Measurements from ENCODE around the gene PDCD11.

Gene PDCD11

GRCh38 chr10:103382769-103383168, 13.7 kb upstream of the PDCD11 start:
- no peak for DNase-seq
- Histone ChIP-seq H3K79me1 (ENCODE audit: low read length) (no peaks in the 10 kb centered on the region), H3K4ac (ENCODE audit: low read depth, low read length) (no peak overlapping the region), H3K9me3 (ENCODE audit: insufficient read depth, low read depth, low read length) (no peaks in the 10 kb centered on the region), H2BK12ac (ENCODE audit: low read length) (no peak overlapping the region), H4K12ac (ENCODE audit: low read depth, low read length) (no peak overlapping the region), H3K79me2 (ENCODE audit: control insufficient read depth, insufficient read depth, low read length, poor library complexity) (no peaks in the 10 kb centered on the region), H3K27me3 (ENCODE audit: insufficient read depth, low read length) (no peaks in the 10 kb centered on the region), H3K23ac (ENCODE audit: low read length) (no peak overlapping the region), H3K36me3 (ENCODE audit: control insufficient read depth in 1 of 2, insufficient read depth in 2 of 2, low read length in 2 of 2) (peaks cover 5 to 7% of the 10 kb centered on the region in 2 experiments), H4K8ac (ENCODE audit: low read depth, low read length) (no peak overlapping the region), H3K9ac (ENCODE audit: low read length) (no peak overlapping the region), H2AFZ (ENCODE audit: insufficient read depth, low read length, poor library complexity) (no peak overlapping the region), H2AK5ac (ENCODE audit: low read length) (no peak overlapping the region), H3K4me1 (ENCODE audit: control insufficient read depth in 1 of 2, insufficient read depth in 2 of 2, low read length in 2 of 2) (no peaks in the 10 kb centered on the region), H3K14ac (ENCODE audit: low read length) (no peak overlapping the region), H2BK120ac (ENCODE audit: insufficient read depth, low read length, poor library complexity) (no peak overlapping the region), H3K18ac (ENCODE audit: low read length) (no peak overlapping the region), H3K4me3 (ENCODE audit: low read depth, low read length) (no peak overlapping the region), H3K27ac (ENCODE audit: low read depth, low read length) (no peak overlapping the region), H3K4me2 (ENCODE audit: low read length) (no peak overlapping the region), H2BK5ac (ENCODE audit: low read depth, low read length, poor library complexity) (no peak overlapping the region), H4K91ac (ENCODE audit: low read depth, low read length) (no peak overlapping the region)
- no CpG with 5 or more reads among the region's 5 CpGs for WGBS (ENCODE audit: extremely low coverage, insufficient coverage, insufficient read length)

DNA sequence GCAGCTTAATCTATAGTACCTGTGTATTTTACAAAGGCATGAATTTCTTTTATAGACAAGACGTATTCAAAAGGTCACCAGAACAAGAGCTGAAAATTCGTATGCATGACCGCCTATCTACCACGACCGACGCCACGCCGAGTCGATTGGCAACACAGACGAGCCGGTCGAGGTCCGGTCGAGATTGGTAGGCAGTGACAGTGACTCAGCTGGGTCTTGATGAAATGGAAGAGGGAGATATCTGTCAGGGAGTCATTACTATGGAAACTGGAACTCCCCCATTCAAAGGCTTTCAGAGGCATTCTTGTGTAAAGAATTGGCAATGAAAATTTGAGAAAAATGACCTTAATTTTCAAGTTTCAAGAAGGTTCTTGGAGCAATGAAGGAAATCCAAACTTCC, 2.2 kb upstream of the PDCD11 start:
- peaks cover 3 to 12% of the 10 kb centered on the region in 2 experiments for H3K4me1 ChIP-seq (ENCODE audit: control insufficient read depth in 1 of 2, insufficient read depth in 2 of 2, low read length in 2 of 2)
- H3K27ac ChIP-seq (ENCODE audit: low read depth, low read length), result no peak overlapping the region
- H2BK120ac ChIP-seq (ENCODE audit: insufficient read depth, low read length, poor library complexity), result no peak overlapping the region
- no peaks in the 10 kb centered on the region for H3K9me3 ChIP-seq (ENCODE audit: insufficient read depth, low read depth, low read length)
- H3K79me1 ChIP-seq (ENCODE audit: low read length), result peaks cover 7% of the 10 kb centered on the region
- no peaks in the 10 kb centered on the region for H3K27me3 ChIP-seq (ENCODE audit: insufficient read depth, low read length)
- no peak overlapping the region for H3K23ac ChIP-seq (ENCODE audit: low read length)
- no peak overlapping the region for H3K14ac ChIP-seq (ENCODE audit: low read length)
- H2AK5ac ChIP-seq (ENCODE audit: low read length), result no peak overlapping the region
- no peak overlapping the region for H4K8ac ChIP-seq (ENCODE audit: low read depth, low read length)
- no peak overlapping the region for H3K4ac ChIP-seq (ENCODE audit: low read depth, low read length)
- no peak for DNase-seq
- no peak overlapping the region for H2BK12ac ChIP-seq (ENCODE audit: low read length)
- H3K36me3 ChIP-seq (ENCODE audit: control insufficient read depth in 1 of 2, insufficient read depth in 2 of 2, low read length in 2 of 2), result peaks cover 21 to 28% of the 10 kb centered on the region in 2 experiments
- no CpG with 5 or more reads among the region's 14 CpGs for WGBS (ENCODE audit: extremely low coverage, insufficient coverage, insufficient read length)
- no peak overlapping the region for H3K18ac ChIP-seq (ENCODE audit: low read length)
- H2AFZ ChIP-seq (ENCODE audit: insufficient read depth, low read length, poor library complexity), result no peak overlapping the region
- H3K4me3 ChIP-seq (ENCODE audit: low read depth, low read length), result no peak overlapping the region
- peaks cover 18% of the 10 kb centered on the region for H3K79me2 ChIP-seq (ENCODE audit: control insufficient read depth, insufficient read depth, low read length, poor library complexity)
- H4K91ac ChIP-seq (ENCODE audit: low read depth, low read length), result no peak overlapping the region
- H3K4me2 ChIP-seq (ENCODE audit: low read length), result no peak overlapping the region
- H3K9ac ChIP-seq (ENCODE audit: low read length), result no peak overlapping the region
- H2BK5ac ChIP-seq (ENCODE audit: low read depth, low read length, poor library complexity), result no peak overlapping the region
- no peak overlapping the region for H4K12ac ChIP-seq (ENCODE audit: low read depth, low read length)

DNA sequence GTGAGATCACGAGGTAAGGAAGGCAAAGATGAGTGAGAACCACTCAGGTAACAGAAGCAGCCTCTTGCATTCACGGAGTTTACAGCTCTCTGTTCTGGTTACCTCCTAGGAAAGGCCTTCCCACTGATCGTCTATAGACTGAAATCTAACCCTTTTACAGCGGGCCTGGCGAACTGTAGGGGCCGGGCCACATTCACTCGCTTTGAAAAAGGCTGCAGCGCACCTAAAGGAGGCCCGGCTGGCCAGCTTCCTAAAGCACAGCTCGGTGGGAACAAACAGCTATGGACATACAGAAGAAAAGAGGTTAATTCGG, 716 bp upstream of the PDCD11 start:
- peak overlapping the region; percentile 89 for H4K91ac ChIP-seq (ENCODE audit: low read depth, low read length)
- peak overlapping the region; percentile 89 for H4K8ac ChIP-seq (ENCODE audit: low read depth, low read length)
- H2BK12ac ChIP-seq (ENCODE audit: low read length), result no peak overlapping the region
- DNase-seq, result peak in 1 of 2 donors; percentile 38
- peaks cover 7% of the 10 kb centered on the region for H3K79me1 ChIP-seq (ENCODE audit: low read length)
- H3K23ac ChIP-seq (ENCODE audit: low read length), result no peak overlapping the region
- peak overlapping the region; percentile 90 for H3K4me3 ChIP-seq (ENCODE audit: low read depth, low read length)
- H3K9me3 ChIP-seq (ENCODE audit: insufficient read depth, low read depth, low read length), result no peaks in the 10 kb centered on the region
- H3K79me2 ChIP-seq (ENCODE audit: control insufficient read depth, insufficient read depth, low read length, poor library complexity), result peaks cover 18% of the 10 kb centered on the region
- H3K4me2 ChIP-seq (ENCODE audit: low read length), result peak overlapping the region; percentile 90
- peak overlapping the region; percentile 72 for H2AK5ac ChIP-seq (ENCODE audit: low read length)
- H3K4ac ChIP-seq (ENCODE audit: low read depth, low read length), result peak overlapping the region; percentile 83
- peak overlapping the region; percentile 72 for H2BK120ac ChIP-seq (ENCODE audit: insufficient read depth, low read length, poor library complexity)
- H3K18ac ChIP-seq (ENCODE audit: low read length), result peak overlapping the region; percentile 63
- WGBS (ENCODE audit: extremely low coverage, insufficient coverage, insufficient read length), result no CpG with 5 or more reads among the region's 11 CpGs
- peak overlapping the region; percentile 57 for H2AFZ ChIP-seq (ENCODE audit: insufficient read depth, low read length, poor library complexity)
- H3K14ac ChIP-seq (ENCODE audit: low read length), result peak overlapping the region; percentile 86
- peak overlapping the region; percentile 78 for H4K12ac ChIP-seq (ENCODE audit: low read depth, low read length)
- peaks cover 16 to 27% of the 10 kb centered on the region in 2 experiments for H3K36me3 ChIP-seq (ENCODE audit: control insufficient read depth in 1 of 2, insufficient read depth in 2 of 2, low read length in 2 of 2)
- peak overlapping the region; percentile 95 for H3K9ac ChIP-seq (ENCODE audit: low read length)
- peaks cover 3 to 12% of the 10 kb centered on the region in 2 experiments for H3K4me1 ChIP-seq (ENCODE audit: control insufficient read depth in 1 of 2, insufficient read depth in 2 of 2, low read length in 2 of 2)
- no peaks in the 10 kb centered on the region for H3K27me3 ChIP-seq (ENCODE audit: insufficient read depth, low read length)
- H2BK5ac ChIP-seq (ENCODE audit: low read depth, low read length, poor library complexity), result peak overlapping the region; percentile 8
- H3K27ac ChIP-seq (ENCODE audit: low read depth, low read length), result peak overlapping the region; percentile 14

DNA sequence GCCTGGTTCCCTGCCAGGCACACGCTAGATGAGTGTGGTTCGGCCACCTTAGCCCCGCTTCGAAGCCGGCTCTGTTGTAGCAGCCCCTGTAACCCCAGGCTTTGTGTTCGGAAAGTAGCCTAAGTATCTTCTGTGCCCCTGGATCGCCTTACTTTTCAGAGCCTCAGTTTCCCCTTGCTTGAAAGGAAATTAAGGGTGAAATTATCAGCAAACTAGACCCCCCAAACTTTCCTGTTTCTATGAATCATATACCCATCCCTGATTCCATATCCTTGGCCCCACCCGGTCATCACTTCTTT, 312 bp downstream of the PDCD11 start:
- peak overlapping the region; percentile 9 for H2AK5ac ChIP-seq (ENCODE audit: low read length)
- H3K23ac ChIP-seq (ENCODE audit: low read length), result no peak overlapping the region
- no peaks in the 10 kb centered on the region for H3K27me3 ChIP-seq (ENCODE audit: insufficient read depth, low read length)
- H2AFZ ChIP-seq (ENCODE audit: insufficient read depth, low read length, poor library complexity), result peak overlapping the region; percentile 90
- H3K4me3 ChIP-seq (ENCODE audit: low read depth, low read length), result peak overlapping the region; percentile 95
- H3K4me1 ChIP-seq (ENCODE audit: control insufficient read depth in 1 of 2, insufficient read depth in 2 of 2, low read length in 2 of 2), result peaks cover 3 to 12% of the 10 kb centered on the region in 2 experiments
- no peak overlapping the region for H2BK12ac ChIP-seq (ENCODE audit: low read length)
- peak overlapping the region; percentile 34 for H2BK5ac ChIP-seq (ENCODE audit: low read depth, low read length, poor library complexity)
- no peaks in the 10 kb centered on the region for H3K9me3 ChIP-seq (ENCODE audit: insufficient read depth, low read depth, low read length)
- H3K4me2 ChIP-seq (ENCODE audit: low read length), result peak overlapping the region; percentile 69
- peaks cover 18% of the 10 kb centered on the region for H3K79me2 ChIP-seq (ENCODE audit: control insufficient read depth, insufficient read depth, low read length, poor library complexity)
- DNase-seq, result no peak
- H3K36me3 ChIP-seq (ENCODE audit: control insufficient read depth in 1 of 2, insufficient read depth in 2 of 2, low read length in 2 of 2), result peaks cover 16 to 29% of the 10 kb centered on the region in 2 experiments
- peak overlapping the region; percentile 29 for H3K27ac ChIP-seq (ENCODE audit: low read depth, low read length)
- peak overlapping the region; percentile 83 for H3K14ac ChIP-seq (ENCODE audit: low read length)
- H4K91ac ChIP-seq (ENCODE audit: low read depth, low read length), result peak overlapping the region; percentile 70
- peak overlapping the region; percentile 89 for H3K9ac ChIP-seq (ENCODE audit: low read length)
- H3K4ac ChIP-seq (ENCODE audit: low read depth, low read length), result peak overlapping the region; percentile 84
- H3K18ac ChIP-seq (ENCODE audit: low read length), result peak overlapping the region; percentile 85
- peak overlapping the region; percentile 88 for H4K8ac ChIP-seq (ENCODE audit: low read depth, low read length)
- no peak overlapping the region for H4K12ac ChIP-seq (ENCODE audit: low read depth, low read length)
- no CpG with 5 or more reads among the region's 8 CpGs for WGBS (ENCODE audit: extremely low coverage, insufficient coverage, insufficient read length)
- peak overlapping the region; percentile 25 for H2BK120ac ChIP-seq (ENCODE audit: insufficient read depth, low read length, poor library complexity)
- peaks cover 7% of the 10 kb centered on the region for H3K79me1 ChIP-seq (ENCODE audit: low read length)

Data from trophoblast cell (in vitro differentiated cells and primary cell).